SIG-M5 treated with dmso at 0.1 percent for 504 hours (cell line): Measurements from ENCODE around the gene C2orf42.
"Not testable (repeated sequence)": the region's sequence is repeated elsewhere in the genome, so short reads cannot be mapped to it uniquely, and the experiment has no call there.

Experiments used
- DNase-seq: peaks from one replicate; lab custom pipeline; 2025; ENCODE audit not compliant: unreplicated experiment; lab: John Stamatoyannopoulos, UW

C2orf42 gene

GRCh38 chr2:70181363-70181956 lies 9.4 kb downstream of the C2orf42 start:
- no peak for DNase-seq

- no peak for DNase-seq
Measured at GRCh38 chr2:70173520-70173919, 17.3 kb downstream of the C2orf42 start.

DNA sequence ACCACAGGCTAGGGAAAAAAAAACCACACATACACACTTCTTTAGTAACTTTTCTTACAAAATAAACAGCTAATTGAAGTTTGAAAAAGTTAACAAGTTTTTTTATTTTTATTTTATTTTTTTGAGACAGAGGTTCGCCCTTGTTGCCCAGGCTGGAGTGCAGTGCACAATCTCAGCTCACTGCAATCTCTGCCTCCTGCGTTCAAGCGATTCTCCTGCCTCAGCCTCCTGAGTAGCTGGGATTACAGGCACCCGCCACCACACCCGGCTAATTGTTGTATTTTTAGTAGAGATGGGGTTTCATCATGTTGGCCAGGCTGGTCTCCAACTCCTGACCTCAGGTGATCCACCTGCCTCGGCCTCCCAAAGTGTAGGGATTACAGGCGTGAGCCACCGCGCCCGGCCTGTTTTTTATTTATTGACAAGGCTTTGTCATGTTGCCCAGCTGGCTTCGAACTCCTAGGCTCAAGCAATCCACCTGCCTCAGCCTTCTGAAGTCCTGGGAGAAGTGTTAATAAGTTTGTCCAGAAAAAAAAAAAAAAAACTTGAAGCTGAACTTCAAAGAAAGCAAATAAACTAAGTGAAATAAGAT lies 21.1 kb downstream of the C2orf42 start:
- DNase-seq: not testable (repeated sequence)

GRCh38 chr2:70161069-70161534 lies 29.7 kb downstream of the C2orf42 start:
- DNase-seq: no peak

- no peak for DNase-seq
Measured at GRCh38 chr2:70160545-70160944, 30.3 kb downstream of the C2orf42 start.

GRCh38 chr2:70149130-70149686 lies 41.6 kb downstream of the C2orf42 start:
- DNase-seq: not testable (repeated sequence)

DNA sequence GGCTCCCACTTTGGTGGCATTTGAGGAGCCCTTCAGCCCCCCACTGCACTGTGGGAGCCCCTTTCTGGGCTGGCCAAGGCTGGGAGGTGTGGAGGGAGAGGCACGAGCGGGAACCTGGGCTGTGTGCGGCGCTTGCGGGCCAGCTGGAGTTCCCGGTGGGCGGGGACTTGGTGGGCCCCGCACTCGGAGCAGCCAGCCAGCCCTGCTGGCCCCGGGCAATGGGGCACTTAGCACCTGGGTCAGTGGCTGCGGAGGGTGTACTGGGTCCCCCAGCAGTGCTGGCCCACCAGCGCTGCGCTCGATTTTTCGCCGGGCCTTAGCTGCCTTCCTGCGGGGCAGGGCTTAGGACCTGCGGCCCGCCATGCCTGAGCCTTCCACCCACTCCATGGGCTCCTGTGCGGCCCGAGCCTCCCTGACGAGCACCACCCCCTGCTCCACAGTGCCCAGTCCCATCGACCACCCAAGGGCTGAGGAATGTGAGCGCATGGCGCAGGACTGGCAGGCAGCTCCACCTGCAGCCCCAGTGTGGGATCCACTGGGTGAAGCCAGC lies 42.5 kb downstream of the C2orf42 start:
- not testable (repeated sequence) for DNase-seq

DNA sequence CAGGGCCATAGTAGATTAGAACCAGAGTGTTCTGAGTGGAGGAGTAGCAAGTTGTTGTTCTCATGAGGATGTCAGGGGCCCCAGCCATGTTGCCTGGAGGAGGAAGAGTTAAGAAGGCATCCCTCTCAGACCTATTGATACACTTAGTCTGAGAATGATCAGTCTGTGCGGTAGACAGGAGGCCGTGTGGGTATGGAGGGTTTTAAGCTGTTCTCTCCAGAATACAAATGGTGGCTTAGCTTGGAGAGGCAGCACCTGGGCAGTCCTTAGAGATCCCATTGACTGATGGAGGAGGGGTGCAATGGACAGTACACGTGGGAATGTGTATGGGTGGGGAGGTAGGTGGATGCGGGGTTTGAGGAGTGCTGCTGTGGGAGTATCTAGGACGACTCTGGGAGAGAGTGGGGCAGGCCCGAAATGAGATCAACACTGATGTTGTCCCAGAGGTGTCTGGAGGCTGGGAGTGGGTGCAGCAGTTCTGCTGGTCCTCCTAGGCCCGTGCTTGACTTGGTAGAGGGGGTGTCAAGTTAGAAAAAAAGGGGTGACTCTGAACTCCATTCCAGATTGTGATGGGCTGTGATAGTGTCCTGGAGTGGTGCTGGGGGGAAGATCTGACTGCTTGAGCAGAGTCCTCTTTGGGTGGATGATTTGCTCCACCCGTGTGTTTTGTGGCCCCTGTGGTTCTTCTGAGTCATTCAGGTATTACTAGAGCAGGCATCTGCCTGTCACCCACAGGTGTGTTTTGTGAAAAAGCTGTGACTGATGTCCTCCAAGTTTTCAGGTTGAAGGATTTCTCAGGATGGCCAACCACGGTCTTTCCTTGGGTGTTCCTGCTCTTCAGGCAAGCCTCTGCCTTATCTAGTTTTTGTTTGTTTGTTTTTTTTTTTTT lies 44.7 kb downstream of the C2orf42 start:
- DNase-seq: no peak

DNA sequence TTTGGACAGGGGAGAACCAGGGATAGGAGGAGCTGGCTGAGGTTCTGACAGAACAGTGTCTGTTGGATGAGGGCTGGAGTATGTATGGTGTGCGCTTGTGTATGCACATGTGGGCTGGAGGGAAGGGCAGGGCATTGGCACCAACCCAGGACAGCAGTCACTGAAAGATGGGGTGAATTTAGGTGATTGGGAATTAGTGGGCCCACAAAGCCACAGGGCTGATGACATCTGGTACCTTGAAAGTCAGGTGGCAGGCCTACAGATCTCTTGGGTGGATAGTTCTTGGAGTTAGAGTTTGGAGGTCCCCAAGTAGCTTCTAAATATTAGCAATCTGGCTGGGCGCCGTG lies 45.7 kb downstream of the C2orf42 start:
- no peak for DNase-seq

DNA sequence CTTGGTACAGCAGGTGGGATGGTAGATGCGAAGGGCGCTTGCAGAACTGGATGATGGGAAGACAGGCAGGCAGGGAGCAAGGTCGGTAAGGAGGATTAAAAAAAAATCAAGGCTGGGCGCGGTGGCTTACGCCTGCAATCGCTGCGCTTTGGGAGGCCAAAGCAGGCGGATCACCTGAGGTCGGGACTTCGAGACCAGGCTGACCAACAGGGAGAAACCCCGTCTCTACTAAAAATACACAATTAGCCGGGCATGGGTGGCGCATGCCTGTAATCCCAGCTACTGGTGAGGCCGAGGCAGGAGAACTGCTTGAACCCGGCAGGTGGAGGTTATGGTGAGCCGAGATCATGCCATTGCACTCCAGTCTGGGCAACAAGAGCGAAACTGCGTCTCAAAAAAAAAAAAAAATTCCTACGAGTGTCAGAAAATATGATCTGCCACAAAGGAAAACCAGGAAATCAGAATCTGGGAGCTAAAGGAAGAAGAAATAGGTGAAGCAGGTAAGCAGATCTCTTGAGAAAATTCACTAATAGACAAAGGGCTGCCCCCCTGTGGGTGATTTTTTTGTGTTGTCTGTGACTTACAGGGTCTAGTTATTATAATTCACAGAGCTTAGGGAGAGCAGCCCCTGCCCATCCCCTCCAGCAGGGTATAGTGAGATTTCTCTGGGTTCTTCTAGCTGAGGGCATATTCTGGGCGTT lies 46.2 kb downstream of the C2orf42 start:
- DNase-seq: no peak

DNA sequence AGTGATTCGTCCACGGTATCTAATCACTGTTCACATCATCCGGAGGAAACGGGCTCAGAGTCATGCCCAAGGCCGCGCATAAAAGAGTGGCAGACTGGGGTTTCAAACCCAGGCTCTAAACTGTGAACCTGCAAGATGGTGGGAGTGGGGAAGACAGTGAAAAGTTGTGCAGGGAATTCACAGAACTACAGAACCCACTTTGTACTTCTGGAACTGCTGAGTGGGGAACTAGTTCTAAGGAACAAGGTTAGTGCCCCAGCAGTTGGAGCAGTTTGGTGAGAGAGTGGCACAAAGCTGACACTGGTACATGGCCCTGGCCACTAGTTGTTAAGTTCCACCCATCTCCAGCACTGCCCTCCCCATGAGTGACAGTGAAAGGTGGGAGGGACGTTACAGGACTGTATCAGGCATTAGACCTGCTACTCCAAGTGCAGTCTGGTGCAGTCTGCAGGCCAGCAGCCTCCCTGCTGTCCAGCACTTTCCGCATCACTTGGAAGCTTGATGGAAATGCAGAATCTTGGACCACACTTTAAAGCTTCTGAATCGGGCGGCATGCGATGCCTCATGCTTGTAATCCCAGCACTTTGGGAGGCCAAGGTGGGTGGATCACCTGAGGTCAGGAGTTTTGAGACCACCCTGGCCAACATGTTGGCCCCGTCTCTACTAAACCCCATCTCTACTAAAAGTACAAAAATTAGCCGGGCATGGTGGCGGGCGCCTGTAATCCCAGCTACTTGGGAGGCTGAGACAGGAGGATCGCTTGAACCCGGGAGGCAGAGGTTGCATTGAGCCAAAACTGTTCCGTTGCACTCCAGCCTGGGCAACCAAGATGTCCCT lies 47.3 kb downstream of the C2orf42 start:
- DNase-seq: peak; percentile 56

- DNase-seq: peak; percentile 99
Measured at GRCh38 chr2:70142590-70143313, 48.1 kb downstream of the C2orf42 start.

DNA sequence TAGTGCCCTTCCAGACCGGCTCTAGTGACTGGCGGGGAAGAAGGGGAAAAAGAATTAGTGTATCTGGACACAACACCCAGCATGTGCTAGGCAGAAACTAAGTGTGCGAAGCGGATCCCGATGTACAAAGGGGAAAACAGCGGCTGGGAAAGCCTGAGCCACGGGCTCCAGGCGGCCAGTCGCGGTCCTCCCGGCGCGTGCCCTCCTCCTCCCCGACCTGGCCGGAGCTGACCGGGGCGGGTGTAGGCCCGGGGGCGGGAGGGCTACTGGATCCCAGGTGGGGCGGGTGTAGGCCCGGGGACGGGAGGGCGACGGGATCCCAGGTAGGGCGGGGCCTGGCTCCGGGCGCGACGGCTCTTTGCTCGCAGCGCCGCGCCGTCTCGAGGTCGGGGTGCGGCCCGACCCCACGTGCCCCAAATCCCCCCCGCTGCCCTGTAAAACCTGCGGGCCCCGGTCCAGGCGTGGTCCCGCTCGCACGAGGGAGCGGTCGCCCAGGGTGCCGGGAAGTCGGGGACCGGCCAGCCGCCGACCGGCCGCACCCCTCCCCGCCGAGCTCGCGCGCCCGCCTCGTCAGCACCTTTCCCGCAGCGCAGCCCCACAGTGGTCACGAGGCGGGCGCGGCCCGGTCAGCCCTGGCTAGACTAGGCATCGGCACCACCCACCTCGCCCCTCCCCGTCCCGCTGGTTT lies 48.8 kb downstream of the C2orf42 start:
- DNase-seq: peak; percentile 68

DNA sequence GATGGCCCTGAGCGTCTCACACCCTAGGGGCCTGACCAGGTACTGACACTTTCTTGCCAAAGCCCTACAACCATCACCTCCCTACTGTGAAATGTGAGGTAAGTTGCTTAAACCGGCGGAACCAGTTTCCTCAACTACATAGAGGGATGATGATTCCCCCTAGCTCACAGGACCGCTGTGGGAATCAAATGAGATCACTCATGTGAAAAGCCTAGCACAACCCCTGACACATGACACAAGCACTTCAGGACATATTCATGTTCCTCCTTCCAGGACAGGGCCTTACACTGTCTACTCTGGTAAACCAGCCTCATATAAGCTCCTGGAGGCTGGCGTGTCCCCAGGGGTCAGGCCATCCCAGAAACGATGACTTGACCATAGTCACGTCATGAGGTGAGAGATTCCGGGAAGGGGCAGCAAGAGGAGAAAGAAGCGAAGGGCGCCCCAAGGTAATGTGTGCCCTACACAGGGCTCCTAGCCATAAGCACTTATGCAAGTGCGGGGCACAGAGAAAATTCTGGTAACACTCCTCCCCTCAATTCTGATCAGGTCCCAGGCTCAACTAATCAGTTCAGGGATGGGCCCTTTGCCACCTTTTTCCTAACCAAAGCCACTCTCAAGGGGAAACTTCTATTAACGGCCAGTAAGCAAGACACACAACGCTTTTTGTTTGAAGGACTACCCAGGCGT lies 49.5 kb downstream of the C2orf42 start:
- DNase-seq: peak; percentile 87

DNA sequence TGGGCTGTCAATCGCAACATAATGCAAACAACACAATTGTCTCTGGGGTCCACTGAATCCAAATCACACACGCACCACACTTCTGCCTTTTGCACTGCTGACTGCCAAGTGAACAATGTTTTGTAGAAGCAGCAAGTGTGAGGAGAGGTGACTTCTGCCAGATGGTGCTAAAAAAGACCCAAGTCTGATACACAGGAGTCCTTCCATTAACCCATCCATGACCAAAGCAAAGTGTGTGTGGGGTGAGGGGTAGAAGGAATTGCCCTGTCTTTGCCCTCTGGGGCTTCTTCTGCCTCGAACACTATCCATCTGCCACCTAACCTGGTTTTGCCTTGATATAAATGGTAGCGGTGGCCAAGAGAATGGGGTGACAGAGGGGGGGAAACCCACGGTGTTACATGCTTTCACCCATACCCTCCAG lies 50.0 kb downstream of the C2orf42 start:
- DNase-seq: no peak

DNA sequence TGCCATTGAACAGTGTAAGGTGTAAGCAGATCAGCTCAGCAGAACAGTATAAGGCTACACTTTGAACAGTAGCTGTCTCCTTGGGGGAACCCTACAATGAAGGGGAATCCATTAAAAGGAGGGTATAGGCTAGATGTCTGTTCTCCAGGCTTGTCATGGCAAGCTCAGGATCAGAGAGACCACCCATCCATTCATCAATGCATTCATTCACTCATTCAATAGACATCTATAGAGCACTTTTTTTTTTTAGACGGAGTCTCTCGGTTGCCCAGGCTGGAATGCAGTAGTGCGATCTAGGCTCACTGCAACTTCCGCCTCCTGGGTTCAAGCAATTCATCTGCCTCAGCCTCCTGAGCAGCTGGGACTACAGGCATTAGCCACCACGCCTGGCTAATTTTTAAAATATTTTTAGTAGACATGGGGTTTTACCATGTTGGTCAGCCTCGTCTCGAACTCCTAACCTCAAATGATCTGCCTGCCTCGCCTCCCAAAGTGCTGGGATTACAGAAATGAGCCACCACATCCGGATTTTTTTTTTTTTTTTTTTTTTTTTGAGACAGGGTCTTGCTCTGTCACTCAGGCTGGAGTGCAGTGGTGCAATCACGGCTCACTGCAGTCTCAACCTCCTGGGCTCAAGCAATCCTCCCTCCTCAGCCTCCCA lies 56.4 kb downstream of the C2orf42 start:
- DNase-seq: not testable (repeated sequence)

GRCh38 chr2:70133491-70134322 lies 57.1 kb downstream of the C2orf42 start:
- DNase-seq: no peak
